ENCODE data around the gene ADCYAP1R1.

DNA sequence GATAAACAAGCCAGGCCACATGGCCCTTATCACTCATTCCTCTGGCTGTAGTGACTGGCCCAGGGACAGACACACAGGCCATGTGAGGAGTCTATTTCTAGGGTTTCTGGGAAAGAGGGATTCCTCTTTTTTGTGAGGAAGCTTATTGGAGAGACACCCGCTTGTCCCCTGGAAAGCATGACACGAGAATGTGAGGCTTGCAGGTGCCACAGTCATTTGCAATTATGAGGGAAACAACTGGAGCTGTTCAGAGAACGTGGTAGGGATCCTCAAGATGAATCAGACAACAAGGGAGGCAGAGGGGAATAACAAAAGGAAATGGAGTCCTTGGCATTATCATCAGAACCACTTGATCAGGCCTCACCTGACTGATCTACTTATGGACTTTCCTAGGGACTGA lies 64.5 kb downstream of the ADCYAP1R1 start:
- TF ChIP-seq CTCF (IDR thresholded peaks at IDR 0.05) (no peak), POLR2A (IDR thresholded peaks at IDR 0.05) (no peak)

All from Peyer's patch (tissue), 4 donors.